HCT116 (cell line): Measurements from ENCODE around the gene ZP3. TPM values are rescaled to one million over a fixed set of nuclear protein-coding genes. Genes with fewer than 3 reads are reported as not detected.
"Not testable (repeated sequence)": the region's sequence is repeated elsewhere in the genome, so short reads cannot be mapped to it uniquely, and the experiment has no call there.

ENCODE experiments used
- ATAC-seq: fragments of 200-7000 bp; cut with Tn5 transposase; 2 replicates; pipeline ENCODE4 v1.9.1; 2020; ENCODE audit warnings: mild to moderate bottlenecking, moderate library complexity
- BruUV-seq: library from RNA; stranded (reverse); fragments of 400-500 nt; replicated peaks from 2 replicates; lab custom pipeline; 2021; lab: Mats Ljungman, UMichigan
- CTCF ChIA-PET: fragments of 300-600 bp; sonication (Branson Sonifier 250); formaldehyde crosslinking; loops from one replicate; lab custom pipeline; 2021; ENCODE audit warnings: antibody characterized with exemption; lab: Charles Lee
- POLR2A ChIA-PET: fragments of 300-600, 350-600 bp; sonication (Branson Sonifier 250); formaldehyde crosslinking; loops from one replicate; lab custom pipeline; 2021; ENCODE audit warnings: antibody characterized with exemption; lab: Charles Lee
- RAD21 ChIA-PET, 2 experiments: fragments of 300-600 bp; sonication (Branson Sonifier 250); formaldehyde crosslinking; loops; one replicate each; lab custom pipeline; 2023; ENCODE audit warnings: low total read pairs in 2 of 2; ENCODE audit not compliant: uncharacterized antibody in 2 of 2, unreplicated experiment in 2 of 2, low non-redundant PET in 1 of 2; lab: Charles Lee
- DNase-seq: peaks from one replicate; pipeline ENCODE4 v3.0.0-alpha.2; 2010; ENCODE audit warnings: low read depth, low spot score
- H2AFZ ChIP-seq: fragments of 200-600 bp; shearing (Covaris generic), sonication (generic); 2 replicates; pipeline ENCODE4 v1.6.1; 2017; ENCODE audit warnings: low read depth, mixed run types, mixed read lengths, antibody characterized with exemption, low read length; ENCODE audit not compliant: poor library complexity, severe bottlenecking
- H3K27ac ChIP-seq: 2 replicates; pipeline ENCODE4 v1.5.1; 2012; ENCODE audit warnings: low read depth, low read length
- H3K27me3 ChIP-seq: fragments of 200-600 bp; sonication (generic); 2 replicates; pipeline ENCODE4 v1.6.1; 2016; ENCODE audit warnings: mixed run types, low read length, mixed read lengths; ENCODE audit not compliant: insufficient read depth
- H3K36me3 ChIP-seq, 2 experiments: fragments of 200-500 bp in 1 of 2; fragments of 200-600 bp in 1 of 2; sonication (Bioruptor generic) in 1 of 2; sonication (generic) in 1 of 2; 2 replicates each; pipeline versions ENCODE4 v1.5.1 to v1.6.1; 2014 to 2016; ENCODE audit warnings: low read length in 2 of 2, inconsistent platforms in 1 of 2, mixed read lengths in 1 of 2, mixed run types in 1 of 2; ENCODE audit not compliant: insufficient read depth in 2 of 2, control insufficient read depth in 1 of 2
- H3K4me1 ChIP-seq, 2 experiments: fragments of 200-600 bp in 1 of 2; sonication (generic) in 1 of 2; 2 replicates each; pipeline versions ENCODE4 v1.5.1 to v1.6.1; 2012 to 2017; ENCODE audit warnings: low read length in 2 of 2, inconsistent platforms in 1 of 2, mild to moderate bottlenecking in 1 of 2, mixed read lengths in 1 of 2, mixed run types in 1 of 2, moderate library complexity in 1 of 2; ENCODE audit not compliant: insufficient read depth in 2 of 2, control insufficient read depth in 1 of 2
- H3K4me2 ChIP-seq: fragments of 200-600 bp; sonication (generic); 2 replicates; pipeline ENCODE4 v1.6.1; 2017; ENCODE audit warnings: mixed run types, low read length, mixed read lengths
- H3K4me3 ChIP-seq, 2 experiments: fragments of 200-600 bp in 1 of 2; sonication (generic) in 1 of 2; replicated peaks in 1 of 2; 2 replicates each; pipeline ENCODE4 v1.5.1; 2011 to 2016; ENCODE audit warnings: low read length in 2 of 2, control low read depth in 1 of 2, low read depth in 1 of 2, mild to moderate bottlenecking in 1 of 2, mixed read lengths in 1 of 2, mixed run types in 1 of 2
- H3K79me2 ChIP-seq: fragments of 200-600 bp; sonication (generic); 2 replicates; pipeline ENCODE4 v1.6.1; 2017; ENCODE audit warnings: mild to moderate bottlenecking, mixed run types, low read length, moderate library complexity, mixed read lengths; ENCODE audit not compliant: insufficient read depth
- H3K9ac ChIP-seq: fragments of 200-600 bp; sonication (generic); 2 replicates; pipeline ENCODE4 v1.6.1; 2016; ENCODE audit warnings: low read length, mixed read lengths
- H3K9me2 ChIP-seq: fragments of 200-600 bp; sonication (generic), shearing (Covaris generic); 2 replicates; pipeline ENCODE4 v1.6.1; 2017; ENCODE audit warnings: mixed run types, mild to moderate bottlenecking, moderate library complexity; ENCODE audit not compliant: insufficient read depth
- H3K9me3 ChIP-seq, 2 experiments: fragments of 200-500 bp in 1 of 2; fragments of 200-600 bp in 1 of 2; sonication (Bioruptor generic) in 1 of 2; sonication (generic) in 1 of 2; 2 replicates each; pipeline ENCODE4 v1.6.1; 2014 to 2017; ENCODE audit warnings: low read length in 2 of 2, mixed read lengths in 2 of 2, inconsistent platforms in 1 of 2, low read depth in 1 of 2, mild to moderate bottlenecking in 1 of 2, mixed run types in 1 of 2, moderate library complexity in 1 of 2; ENCODE audit not compliant: control insufficient read depth in 1 of 2, insufficient read depth in 1 of 2
- H4K20me1 ChIP-seq: fragments of 200-600 bp; sonication (generic), shearing (Covaris generic); 2 replicates; pipeline ENCODE4 v1.6.1; 2017; ENCODE audit warnings: mixed run types, mild to moderate bottlenecking, moderate library complexity; ENCODE audit not compliant: insufficient read depth
- intact Hi-C: fragments of 100-400 bp; cut with micrococcal nuclease; formaldehyde crosslinking; loops from 2 replicates; pipeline ENCODE4 v1.10.0; 2022
- total RNA-seq: library from RNA; stranded (reverse); gene quantifications from one replicate; pipeline ENCODE4 v1.2.1, GENCODE V29; 2021; ENCODE audit not compliant: unreplicated experiment

The ZP3 gene
- total RNA-seq, 1 experiment from 2014 or later = 23.4 TPM

DNA sequence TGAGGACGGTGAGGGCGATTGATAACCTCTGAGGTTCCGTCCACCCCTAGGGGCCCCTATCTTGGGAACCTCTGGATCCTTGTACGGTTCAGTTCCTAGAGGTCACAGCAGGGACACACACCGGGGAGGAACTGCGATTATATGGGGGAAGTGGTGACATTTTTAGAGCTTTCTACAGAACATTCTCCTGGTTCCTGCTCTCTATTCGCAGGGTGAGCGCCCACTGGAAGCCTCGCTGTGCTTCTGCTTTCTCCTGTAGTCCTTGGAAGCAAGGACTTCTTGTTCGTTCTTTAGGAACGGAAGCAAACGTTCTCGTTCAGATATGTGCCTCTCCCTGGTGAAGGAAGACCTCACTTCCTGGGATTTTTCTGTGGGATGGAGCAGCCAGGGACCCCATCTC is 63.2 kb downstream of the ZP3 start:
- intact Hi-C loops, H3K27ac ChIP-seq, H3K9ac ChIP-seq, H3K9me2 ChIP-seq, H2AFZ ChIP-seq, DNase-seq, H3K4me2 ChIP-seq, ATAC-seq, RAD21 ChIA-PET, H3K4me1 ChIP-seq, H3K27me3 ChIP-seq, POLR2A ChIA-PET, H3K9me3 ChIP-seq, H4K20me1 ChIP-seq, CTCF ChIA-PET, H3K79me2 ChIP-seq, H3K36me3 ChIP-seq, H3K4me3 ChIP-seq, BruUV-seq: not testable (repeated sequence)

Other genes with a start within 250 kb of the ZP3 start
- 12.7 TPM for gene SRRM3, start 223.1 kb upstream of the ZP3 start, total RNA-seq
- gene HSPB1, start 122.3 kb upstream of the ZP3 start, total RNA-seq = 524 TPM
- 170 TPM for gene YWHAG, start 66.0 kb upstream of the ZP3 start, total RNA-seq
- 1.1 TPM for gene SSC4D, start 15.3 kb upstream of the ZP3 start, total RNA-seq
- 37.4 TPM for gene DTX2, start 36.8 kb downstream of the ZP3 start, total RNA-seq
- 2.3 TPM for gene UPK3B, start 85.6 kb downstream of the ZP3 start, total RNA-seq
- not detected for gene SPDYE16, start 118.3 kb downstream of the ZP3 start, total RNA-seq
- gene POMZP3, start 202.3 kb downstream of the ZP3 start, total RNA-seq = 20.1 TPM